Colonic mucosa (tissue), 4 donors: ENCODE results near the gene ADAT3. TPM values are rescaled to one million over a fixed set of nuclear protein-coding genes. Genes with fewer than 3 reads are reported as not detected.

Experiments used
- DNase-seq: peaks from one replicate; pipeline ENCODE4 v3.0.0-alpha.2; 2020
- H3K27ac ChIP-seq: fragments of 200-600 bp; one replicate; pipeline ENCODE4 v1.8.0; 2021
- H3K27me3 ChIP-seq: fragments of 200-600 bp; one replicate; pipeline ENCODE4 v1.8.0; 2021
- H3K36me3 ChIP-seq: fragments of 200-600 bp; one replicate; pipeline ENCODE4 v1.8.0; 2021
- H3K4me1 ChIP-seq: fragments of 200-600 bp; one replicate; pipeline ENCODE4 v1.8.0; 2021; ENCODE audit warnings: mild to moderate bottlenecking
- H3K4me3 ChIP-seq: fragments of 200-600 bp; one replicate; pipeline ENCODE4 v1.8.0; 2021
- H3K9ac ChIP-seq, 2 donors: one replicate each; pipeline ENCODE4 v1.7.0; 2013; ENCODE audit warnings: control low read depth in 2 of 2, low read depth in 2 of 2, low read length in 2 of 2
- H3K9me3 ChIP-seq: fragments of 200-600 bp; one replicate; pipeline ENCODE4 v1.8.0; 2021
- intact Hi-C: fragments of 100-400 bp; cut with DNase I; formaldehyde crosslinking; loops from one replicate; pipeline ENCODE4 v1.14.1; 2022
- total RNA-seq, 2 donors: library from RNA; stranded (reverse); fragmentation: NEBNext Ultra II Directional in 1 of 2; extraction: Animal tissue kit (Norgen Biotek cat#: 25700) in 1 of 2; gene quantifications; one replicate each; pipeline ENCODE4 v1.2.1, GENCODE V29; 2021
- TF ChIP-seq, protein P1 (sequence below): fragments of 200-600 bp; IDR thresholded peaks from one replicate; pipeline ENCODE4 v1.8.0; 2022; ENCODE audit warnings: antibody characterized with exemption, mild to moderate bottlenecking
- donor health status: healthy.
- donor health status: DM: no; HTN: no; CAD: no.
- donor health status: DM: no; HTN: no; CAD: no.

ADAT3 gene
- total RNA-seq, 2 donors from 2014 or later: 14.2 to 24.7 TPM

DNA sequence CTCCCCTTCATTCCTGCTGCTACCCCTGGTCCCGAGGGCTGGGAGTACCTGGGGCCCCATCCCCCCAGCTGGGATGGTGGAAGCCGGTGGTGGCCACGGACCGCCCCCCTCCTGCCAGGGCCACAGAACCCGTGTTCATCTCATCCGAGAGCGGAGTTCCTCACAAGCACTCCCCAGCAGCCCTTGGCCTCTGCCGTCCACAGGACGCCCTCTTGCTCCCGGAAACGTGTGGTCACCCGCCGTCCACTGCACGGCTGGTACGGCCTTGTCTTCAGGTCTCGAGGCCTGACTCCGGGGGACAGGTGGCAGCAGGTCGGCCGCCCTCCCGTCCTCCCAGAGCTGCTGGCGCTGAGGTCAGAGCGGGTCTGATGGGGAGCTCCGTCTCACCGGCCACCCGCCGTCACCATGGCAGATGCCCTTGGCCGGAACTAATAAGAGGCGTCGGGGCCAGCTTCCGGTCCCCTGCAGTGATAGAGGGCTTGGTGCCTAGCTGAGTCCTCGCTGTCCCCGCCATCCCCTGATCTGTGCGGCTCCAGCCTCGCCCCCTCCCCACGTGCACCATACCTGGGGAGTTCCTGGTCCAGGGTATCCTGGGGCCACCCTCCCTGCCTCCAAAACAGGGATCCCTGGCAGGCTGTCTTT lies 19.2 kb downstream of the ADAT3 start:
- Histone ChIP-seq H3K4me3 (no peak overlapping the region), H3K9me3 (no peaks in the 10 kb centered on the region), H3K4me1 (no peaks in the 10 kb centered on the region), H3K27me3 (no peaks in the 10 kb centered on the region), H3K9ac (no peak overlapping the region), H3K27ac (no peak overlapping the region), H3K36me3 (no peaks in the 10 kb centered on the region)
- intact Hi-C loops: no loop called here
- DNase-seq: no peak
- TF ChIP-seq, protein P1, sequence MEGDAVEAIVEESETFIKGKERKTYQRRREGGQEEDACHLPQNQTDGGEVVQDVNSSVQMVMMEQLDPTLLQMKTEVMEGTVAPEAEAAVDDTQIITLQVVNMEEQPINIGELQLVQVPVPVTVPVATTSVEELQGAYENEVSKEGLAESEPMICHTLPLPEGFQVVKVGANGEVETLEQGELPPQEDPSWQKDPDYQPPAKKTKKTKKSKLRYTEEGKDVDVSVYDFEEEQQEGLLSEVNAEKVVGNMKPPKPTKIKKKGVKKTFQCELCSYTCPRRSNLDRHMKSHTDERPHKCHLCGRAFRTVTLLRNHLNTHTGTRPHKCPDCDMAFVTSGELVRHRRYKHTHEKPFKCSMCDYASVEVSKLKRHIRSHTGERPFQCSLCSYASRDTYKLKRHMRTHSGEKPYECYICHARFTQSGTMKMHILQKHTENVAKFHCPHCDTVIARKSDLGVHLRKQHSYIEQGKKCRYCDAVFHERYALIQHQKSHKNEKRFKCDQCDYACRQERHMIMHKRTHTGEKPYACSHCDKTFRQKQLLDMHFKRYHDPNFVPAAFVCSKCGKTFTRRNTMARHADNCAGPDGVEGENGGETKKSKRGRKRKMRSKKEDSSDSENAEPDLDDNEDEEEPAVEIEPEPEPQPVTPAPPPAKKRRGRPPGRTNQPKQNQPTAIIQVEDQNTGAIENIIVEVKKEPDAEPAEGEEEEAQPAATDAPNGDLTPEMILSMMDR: no peak

DNA sequence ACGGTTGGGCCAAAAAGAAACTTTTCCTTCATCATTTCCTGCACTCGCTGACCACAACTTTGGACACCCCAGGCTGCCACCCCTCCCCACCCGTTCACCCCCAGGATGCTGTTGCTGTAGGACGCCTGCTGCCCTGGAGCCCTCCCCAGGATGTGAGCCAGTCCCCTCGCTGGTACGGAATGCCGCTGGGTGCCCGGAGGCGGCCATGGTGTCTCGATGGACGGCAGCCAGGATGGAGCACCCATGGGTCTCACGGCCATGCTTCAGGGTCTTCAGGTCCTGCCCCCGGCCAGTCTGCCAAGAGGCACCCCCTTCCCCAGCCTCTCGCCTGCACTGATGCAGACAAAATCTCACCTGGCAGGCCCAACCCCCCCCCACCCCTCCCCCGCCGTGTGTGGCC lies 20.3 kb downstream of the ADAT3 start:
- no peak for DNase-seq
- Histone ChIP-seq H3K36me3 (no peaks in the 10 kb centered on the region), H3K9me3 (no peaks in the 10 kb centered on the region), H3K4me1 (peaks cover 5% of the 10 kb centered on the region), H3K27ac (no peak overlapping the region), H3K4me3 (no peak overlapping the region), H3K27me3 (no peaks in the 10 kb centered on the region), H3K9ac (no peak overlapping the region)
- intact Hi-C loops: no loop called here
- TF ChIP-seq, protein P1: no peak

DNA sequence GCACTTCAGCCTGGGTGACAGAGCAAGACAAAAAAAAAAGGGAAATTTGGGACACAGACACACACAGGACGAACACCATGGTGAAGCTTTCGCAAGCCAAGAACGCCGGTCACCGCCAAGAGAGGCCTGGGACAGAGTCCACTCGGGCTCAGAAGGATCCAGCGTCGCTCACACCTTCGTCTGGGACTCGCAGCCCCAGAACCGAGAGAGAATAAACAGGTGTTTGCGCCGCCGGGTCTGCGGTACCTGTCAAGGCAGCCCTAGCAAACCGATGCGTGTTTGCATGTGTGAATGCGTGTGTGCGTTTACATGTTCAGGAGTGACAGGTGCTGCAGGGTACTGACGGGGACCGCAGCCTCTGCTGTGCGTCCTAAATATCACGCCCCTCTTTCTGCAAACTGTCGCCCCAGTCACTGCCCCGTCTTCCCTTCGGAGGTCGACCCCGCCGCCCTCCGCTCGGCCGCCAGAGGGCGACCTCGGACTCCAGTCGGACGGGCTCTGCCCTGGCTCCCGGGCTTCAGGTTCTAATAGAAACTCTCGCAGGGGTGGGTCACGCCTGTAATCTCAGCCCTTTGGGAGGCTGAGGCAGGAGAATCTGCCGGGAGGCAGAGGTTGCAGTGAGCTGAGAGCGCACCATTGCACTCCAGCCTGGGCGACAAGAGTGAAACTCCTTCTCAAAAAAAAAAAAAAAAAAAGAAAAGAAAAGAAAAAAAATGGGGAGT lies 24.0 kb downstream of the ADAT3 start:
- H3K27me3 ChIP-seq: no peaks in the 10 kb centered on the region
- DNase-seq: peak; percentile 85
- no peak overlapping the region for H3K27ac ChIP-seq
- H3K36me3 ChIP-seq: no peaks in the 10 kb centered on the region
- peaks cover 5% of the 10 kb centered on the region for H3K4me1 ChIP-seq
- intact Hi-C loops: no loop called here
- TF ChIP-seq, protein P1: peak; percentile 88
- peak overlapping the region; percentile 34 for H3K4me3 ChIP-seq
- H3K9ac ChIP-seq: peak overlapping the region in 1 of 2 donors; percentile 16
- no peaks in the 10 kb centered on the region for H3K9me3 ChIP-seq

DNA sequence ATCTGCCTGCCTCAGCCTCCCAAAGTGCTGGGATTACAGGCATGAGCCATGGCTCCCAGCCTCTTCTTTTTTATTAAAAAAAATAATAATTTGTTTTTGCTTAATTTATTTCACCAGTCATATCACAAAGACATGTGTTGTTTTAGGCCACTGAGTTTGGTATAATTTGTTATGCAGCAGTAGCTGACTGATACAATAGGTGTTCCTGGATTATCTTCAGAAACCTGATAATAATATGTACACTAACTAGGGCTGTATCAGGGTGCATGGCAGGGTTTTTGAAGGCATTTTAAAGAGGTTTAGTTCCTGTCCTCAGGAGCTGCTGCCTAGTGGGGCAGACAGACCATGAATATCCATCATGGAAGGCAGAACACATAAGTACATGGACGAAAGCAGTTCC lies 26.2 kb downstream of the ADAT3 start:
- Histone ChIP-seq H3K27me3 (no peaks in the 10 kb centered on the region), H3K4me3 (no peak overlapping the region), H3K9ac (no peak overlapping the region), H3K36me3 (no peaks in the 10 kb centered on the region), H3K4me1 (peaks cover 5% of the 10 kb centered on the region), H3K9me3 (no peaks in the 10 kb centered on the region), H3K27ac (no peak overlapping the region)
- TF ChIP-seq, protein P1: no peak
- intact Hi-C loops: loop anchor here (10.0 kb wide), 2 partner anchors 83 to 143 kb away; partner anchors contain the start of gene BTBD2
- DNase-seq: no peak

DNA sequence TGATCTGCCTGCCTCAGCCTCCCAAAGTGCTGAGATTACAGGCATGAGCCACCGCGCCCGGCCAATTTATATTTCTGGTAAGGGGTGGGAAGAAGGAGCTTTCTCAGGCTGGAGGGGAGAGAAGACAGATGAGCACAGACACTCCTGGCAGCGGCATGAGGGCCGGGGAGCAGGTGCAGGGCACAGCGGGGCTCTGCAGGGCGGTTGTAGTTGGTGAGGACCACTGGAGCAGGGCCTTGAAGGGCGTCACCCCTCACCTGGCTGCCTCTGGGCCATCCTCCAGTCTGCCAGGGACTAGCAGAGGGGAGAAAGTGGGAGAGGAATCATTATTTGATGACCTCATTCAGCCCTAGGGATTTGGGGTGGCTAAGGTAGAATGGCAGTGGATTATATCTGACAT lies 27.2 kb downstream of the ADAT3 start:
- Histone ChIP-seq H3K9me3 (no peaks in the 10 kb centered on the region), H3K4me3 (no peak overlapping the region), H3K27ac (no peak overlapping the region), H3K36me3 (no peaks in the 10 kb centered on the region), H3K27me3 (no peaks in the 10 kb centered on the region), H3K9ac (no peak overlapping the region), H3K4me1 (peaks cover 5% of the 10 kb centered on the region)
- intact Hi-C loops: loop anchor here (10.0 kb wide), 2 partner anchors 82 to 142 kb away; partner anchors contain the start of gene BTBD2
- TF ChIP-seq, protein P1: no peak
- no peak for DNase-seq
